GM10248 (cell line): ENCODE data around the gene NFATC3.

ENCODE experiments used
- CTCF ChIA-PET: fragments of 300-600 bp; sonication (Branson Sonifier 250); formaldehyde crosslinking; extraction: SDS; loops from one replicate; lab custom pipeline; 2021; ENCODE audit warnings: antibody characterized with exemption; lab: Yijun Ruan, JAX
- POLR2A ChIA-PET: fragments of 350-650 bp; sonication (Branson Sonifier 250); formaldehyde crosslinking; extraction: SDS; loops from one replicate; lab custom pipeline; 2020; ENCODE audit warnings: antibody characterized with exemption; lab: Yijun Ruan, JAX
- DNase-seq: peaks from one replicate; pipeline ENCODE4 v3.0.0; 2012; ENCODE audit errors: extremely low spot score
- TF ChIP-seq, protein P1 (sequence below): IDR thresholded peaks from 2 replicates; pipeline ENCODE4 v1.5.1; 2012; ENCODE audit warnings: mild to moderate bottlenecking, low read depth; ENCODE audit errors: extremely low read depth, missing control alignments, control extremely low read depth

The NFATC3 gene

DNA sequence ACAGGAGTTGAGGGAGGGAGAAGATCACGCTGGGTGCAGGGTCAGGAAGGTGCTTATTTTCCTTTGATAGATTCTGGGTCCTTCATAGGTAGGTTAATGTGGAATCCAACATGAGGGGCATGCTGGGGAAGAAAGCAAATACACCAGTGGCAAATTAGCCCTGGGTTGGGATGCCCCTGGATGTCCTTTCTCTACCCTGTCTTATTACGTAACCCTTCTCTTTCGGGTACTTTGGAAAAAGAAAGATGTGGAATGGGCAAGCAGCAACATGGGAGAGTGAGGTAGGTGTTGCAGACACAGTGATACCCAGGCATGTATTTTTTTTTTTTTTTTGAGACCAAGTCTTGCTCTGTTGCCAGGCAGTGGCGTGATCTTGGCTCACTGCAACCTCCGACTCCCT, 188.3 kb downstream of the NFATC3 start:
- TF ChIP-seq, protein P1, sequence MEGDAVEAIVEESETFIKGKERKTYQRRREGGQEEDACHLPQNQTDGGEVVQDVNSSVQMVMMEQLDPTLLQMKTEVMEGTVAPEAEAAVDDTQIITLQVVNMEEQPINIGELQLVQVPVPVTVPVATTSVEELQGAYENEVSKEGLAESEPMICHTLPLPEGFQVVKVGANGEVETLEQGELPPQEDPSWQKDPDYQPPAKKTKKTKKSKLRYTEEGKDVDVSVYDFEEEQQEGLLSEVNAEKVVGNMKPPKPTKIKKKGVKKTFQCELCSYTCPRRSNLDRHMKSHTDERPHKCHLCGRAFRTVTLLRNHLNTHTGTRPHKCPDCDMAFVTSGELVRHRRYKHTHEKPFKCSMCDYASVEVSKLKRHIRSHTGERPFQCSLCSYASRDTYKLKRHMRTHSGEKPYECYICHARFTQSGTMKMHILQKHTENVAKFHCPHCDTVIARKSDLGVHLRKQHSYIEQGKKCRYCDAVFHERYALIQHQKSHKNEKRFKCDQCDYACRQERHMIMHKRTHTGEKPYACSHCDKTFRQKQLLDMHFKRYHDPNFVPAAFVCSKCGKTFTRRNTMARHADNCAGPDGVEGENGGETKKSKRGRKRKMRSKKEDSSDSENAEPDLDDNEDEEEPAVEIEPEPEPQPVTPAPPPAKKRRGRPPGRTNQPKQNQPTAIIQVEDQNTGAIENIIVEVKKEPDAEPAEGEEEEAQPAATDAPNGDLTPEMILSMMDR = no peak
- POLR2A ChIA-PET = interaction anchor here (0.5 to 2.0 kb wide), 4 partner anchors 10 to 691 kb away, joined by 3 to 7 read pairs (median 6); partner anchors contain the start of genes PRMT7, SLC7A6 and SLC7A6OS

DNA sequence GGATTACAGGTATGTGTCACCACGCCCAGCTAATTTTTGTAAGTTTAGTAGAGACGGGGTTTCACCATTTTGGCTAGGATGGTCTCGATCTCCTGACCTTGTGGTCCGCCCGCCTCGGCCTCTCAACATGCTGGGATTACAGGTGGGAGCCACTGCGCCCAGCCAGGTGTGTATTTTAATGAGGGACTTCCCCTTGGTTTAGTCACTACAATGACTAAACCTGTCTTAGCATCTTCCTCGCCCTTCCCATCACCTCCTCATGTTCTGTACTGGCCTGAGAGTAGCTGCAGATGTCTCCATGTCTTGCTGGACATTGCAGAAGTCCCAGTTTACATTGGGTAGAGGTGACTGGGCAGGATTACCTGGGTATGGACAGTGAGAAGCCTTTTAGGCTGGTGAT, 188.7 kb downstream of the NFATC3 start:
- ChIA-PET POLR2A (interaction anchor here (1.0 to 2.0 kb wide), 2 partner anchors 29 to 37 kb away, joined by 3 to 6 read pairs; partner anchors contain the start of genes PRMT7 and SLC7A6OS), CTCF (interaction anchor here (1.0 to 13.4 kb wide), 8 partner anchors 11 to 62 kb away, joined by 3 to 153 read pairs (median 4); partner anchors contain the start of genes PRMT7, SLC7A6 and SLC7A6OS)
- DNase-seq = no peak
- TF ChIP-seq, protein P1 = no peak

More for the DNA sequence above, 188.3 kb downstream of the NFATC3 start:
- no peak for DNase-seq
- CTCF ChIA-PET = interaction anchor here (0.8 to 13.4 kb wide), 5 partner anchors 11 to 55 kb away, joined by 3 to 153 read pairs (median 3); partner anchors contain the start of genes PRMT7, SLC7A6 and SLC7A6OS

DNA sequence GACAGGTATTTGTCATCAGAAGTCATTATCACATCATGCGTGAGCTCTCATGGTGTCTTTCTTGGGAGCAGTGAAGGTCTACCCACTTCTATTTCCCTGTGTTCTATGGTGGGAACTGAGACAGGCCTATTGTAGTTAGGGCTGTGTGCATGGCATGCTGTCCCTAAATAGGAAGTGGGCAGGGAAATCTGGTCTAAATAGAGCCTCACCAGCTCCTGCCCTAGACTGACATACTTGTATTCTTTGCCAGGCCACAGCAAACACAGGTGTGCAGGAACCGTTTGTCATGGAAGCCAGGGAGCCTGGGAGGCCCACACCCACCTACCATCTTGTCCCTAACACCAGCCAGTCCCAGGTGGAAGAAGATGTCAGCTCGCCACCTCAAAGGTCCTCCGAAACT, 189.3 kb downstream of the NFATC3 start:
- TF ChIP-seq, protein P1 = no peak

DNA sequence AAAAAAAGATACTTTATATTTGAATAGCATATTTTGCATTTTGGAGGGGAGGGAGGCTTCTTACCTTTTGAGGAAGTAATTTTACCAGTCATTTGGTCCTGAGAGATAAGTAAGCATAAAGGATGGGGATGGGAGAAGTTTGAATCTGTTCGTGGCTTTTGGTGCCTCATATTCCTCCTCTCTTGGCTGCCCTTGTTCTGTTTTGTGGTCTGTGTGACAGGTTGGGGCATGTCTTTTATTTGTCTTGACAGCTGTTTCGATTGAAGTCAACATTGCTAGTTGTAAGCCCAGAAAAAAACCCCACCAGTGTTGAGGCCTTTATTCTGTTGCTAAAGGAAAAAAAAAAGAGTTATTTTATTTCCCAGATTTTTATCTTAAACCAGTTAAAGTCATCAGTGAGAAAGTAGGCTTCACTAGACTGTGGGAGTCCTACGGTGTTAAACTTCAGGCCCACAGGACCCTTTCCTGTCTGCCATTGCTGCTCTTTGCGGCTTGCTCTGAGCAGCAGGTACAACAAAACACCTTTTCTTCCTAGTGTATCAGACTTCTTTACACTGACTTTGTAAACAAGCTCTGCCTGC, 190.5 kb downstream of the NFATC3 start:
- TF ChIP-seq, protein P1 = no peak
- DNase-seq = peak; percentile 64
- CTCF ChIA-PET = interaction anchor here (1.1 to 13.4 kb wide), 6 partner anchors 9 to 24 kb away, joined by 3 to 153 read pairs (median 4); partner anchors contain the start of gene SLC7A6
- POLR2A ChIA-PET = interaction anchor here (0.7 to 1.1 kb wide), 2 partner anchors 35 to 292 kb away, joined by 4 to 7 read pairs; partner anchors contain the start of genes PRMT7 and SLC7A6OS

More for the DNA sequence above, 189.3 kb downstream of the NFATC3 start:
- ChIA-PET CTCF (interaction anchor here (1.0 to 13.4 kb wide), 9 partner anchors 11 to 61 kb away, joined by 3 to 153 read pairs (median 4); partner anchors contain the start of genes PRMT7, SLC7A6 and SLC7A6OS), POLR2A (no interaction called here)
- no peak for DNase-seq

DNA sequence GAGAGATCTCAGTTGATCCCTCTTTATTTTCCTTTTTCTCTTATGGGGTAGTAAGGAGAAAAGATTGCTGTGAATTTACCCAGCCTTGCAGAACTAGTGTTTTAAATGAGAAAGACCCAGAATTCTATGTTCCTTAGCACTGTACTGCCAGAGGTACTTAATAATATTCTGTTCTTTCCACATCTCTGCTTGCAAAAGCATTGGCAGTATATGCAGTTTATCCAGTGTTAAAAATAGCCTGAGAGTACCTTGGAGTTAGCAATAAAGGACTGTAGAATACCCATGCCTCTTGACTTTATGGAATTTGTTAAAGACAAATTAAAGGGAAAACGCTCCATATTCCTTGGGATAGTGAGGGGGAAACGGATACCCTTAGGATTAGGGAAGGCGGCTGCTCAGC, 191.1 kb downstream of the NFATC3 start:
- TF ChIP-seq, protein P1 = no peak
- CTCF ChIA-PET = interaction anchor here (1.1 to 13.4 kb wide), 4 partner anchors 9 to 18 kb away, joined by 3 to 153 read pairs (median 4); partner anchors contain the start of gene SLC7A6
- no peak for DNase-seq
- POLR2A ChIA-PET = interaction anchor here (1.1 kb wide), 1 partner anchor 35 kb away, joined by 4 read pairs; the partner anchor contains the start of genes PRMT7 and SLC7A6OS
